ENCODE results near the gene BICD1.

The BICD1 gene

DNA sequence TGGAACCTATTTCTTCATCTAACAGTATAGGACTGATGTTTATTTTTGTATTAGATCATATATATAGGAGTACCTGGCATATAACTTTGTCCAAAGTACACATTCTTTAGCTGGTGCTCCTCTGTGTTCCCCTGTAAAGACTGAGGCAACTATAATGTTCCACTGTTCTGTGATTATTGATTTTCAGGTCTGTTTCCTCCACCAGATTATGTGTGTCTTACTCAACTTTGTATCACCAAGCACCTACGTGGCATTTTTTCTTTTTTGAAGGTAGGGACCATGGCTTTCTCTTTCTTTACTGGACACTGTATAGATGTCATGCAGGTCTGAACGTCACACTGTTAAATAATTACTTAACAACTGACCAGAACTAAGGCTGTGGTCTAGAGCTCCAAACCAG, 29.3 kb downstream of the BICD1 start:
- Histone ChIP-seq H3K79me2 (ENCODE audit: control insufficient read depth, low read length) (peaks cover 93% of the 10 kb centered on the region), H3K4me3 (ENCODE audit: low read length) (peak overlapping the region; percentile 80; the same call in 1 of the 2 replicates), H3K27ac (ENCODE audit: low read depth, low read length) (peak overlapping the region; percentile 98), H3K36me3 (ENCODE audit: control insufficient read depth, low read length) (peaks cover 46% of the 10 kb centered on the region), H3K4me1 (ENCODE audit: control insufficient read depth, low read length) (peaks cover 97% of the 10 kb centered on the region), H3F3A (ENCODE audit: control insufficient read depth, insufficient read depth) (peaks cover 40% of the 10 kb centered on the region), H3K4me2 (ENCODE audit: low read length) (peak overlapping the region; percentile 97), H3K9me3 (ENCODE audit: control insufficient read depth, insufficient read depth, low read length) (no peaks in the 10 kb centered on the region), H4K20me1 (ENCODE audit: control insufficient read depth, insufficient read depth, low read depth, low read length) (no peaks in the 10 kb centered on the region), H3K9me2 (replicated peaks; ENCODE audit: control insufficient read depth, low read length) (no peaks in the 10 kb centered on the region), H3K27me3 (ENCODE audit: control insufficient read depth, low read length) (no peaks in the 10 kb centered on the region)
- TF ChIP-seq, protein P1, sequence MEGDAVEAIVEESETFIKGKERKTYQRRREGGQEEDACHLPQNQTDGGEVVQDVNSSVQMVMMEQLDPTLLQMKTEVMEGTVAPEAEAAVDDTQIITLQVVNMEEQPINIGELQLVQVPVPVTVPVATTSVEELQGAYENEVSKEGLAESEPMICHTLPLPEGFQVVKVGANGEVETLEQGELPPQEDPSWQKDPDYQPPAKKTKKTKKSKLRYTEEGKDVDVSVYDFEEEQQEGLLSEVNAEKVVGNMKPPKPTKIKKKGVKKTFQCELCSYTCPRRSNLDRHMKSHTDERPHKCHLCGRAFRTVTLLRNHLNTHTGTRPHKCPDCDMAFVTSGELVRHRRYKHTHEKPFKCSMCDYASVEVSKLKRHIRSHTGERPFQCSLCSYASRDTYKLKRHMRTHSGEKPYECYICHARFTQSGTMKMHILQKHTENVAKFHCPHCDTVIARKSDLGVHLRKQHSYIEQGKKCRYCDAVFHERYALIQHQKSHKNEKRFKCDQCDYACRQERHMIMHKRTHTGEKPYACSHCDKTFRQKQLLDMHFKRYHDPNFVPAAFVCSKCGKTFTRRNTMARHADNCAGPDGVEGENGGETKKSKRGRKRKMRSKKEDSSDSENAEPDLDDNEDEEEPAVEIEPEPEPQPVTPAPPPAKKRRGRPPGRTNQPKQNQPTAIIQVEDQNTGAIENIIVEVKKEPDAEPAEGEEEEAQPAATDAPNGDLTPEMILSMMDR (IDR thresholded peaks at IDR 0.05; ENCODE audit: low read depth, low read length, poor library complexity, severe bottlenecking): no peak
- TF ChIP-seq EZH2phosphoT487 (IDR thresholded peaks at IDR 0.05; ENCODE audit: borderline replicate concordance, low read length): no peak

DNA sequence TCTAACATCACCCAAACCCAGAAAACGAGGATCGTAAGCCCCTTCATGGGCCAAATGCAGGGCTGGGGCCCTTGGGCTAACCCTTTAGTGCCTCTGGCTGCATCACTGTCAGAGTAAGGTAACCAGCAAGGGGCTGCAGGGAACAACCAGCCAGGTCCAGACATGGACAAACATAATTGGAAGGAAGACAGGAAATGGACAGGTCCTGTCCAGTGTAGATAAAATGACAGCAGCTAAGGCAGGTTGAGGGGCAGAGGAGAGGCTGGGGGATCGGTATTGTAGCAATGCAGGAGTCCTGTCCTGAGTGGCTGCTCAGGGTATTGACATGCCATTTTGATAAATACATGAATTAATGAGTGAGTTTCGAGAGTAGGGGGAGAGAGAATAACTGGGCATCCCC, 29.8 kb downstream of the BICD1 start:
- H3F3A ChIP-seq (ENCODE audit: control insufficient read depth, insufficient read depth): peaks cover 40% of the 10 kb centered on the region
- H4K20me1 ChIP-seq (ENCODE audit: control insufficient read depth, insufficient read depth, low read depth, low read length): no peaks in the 10 kb centered on the region

DNA sequence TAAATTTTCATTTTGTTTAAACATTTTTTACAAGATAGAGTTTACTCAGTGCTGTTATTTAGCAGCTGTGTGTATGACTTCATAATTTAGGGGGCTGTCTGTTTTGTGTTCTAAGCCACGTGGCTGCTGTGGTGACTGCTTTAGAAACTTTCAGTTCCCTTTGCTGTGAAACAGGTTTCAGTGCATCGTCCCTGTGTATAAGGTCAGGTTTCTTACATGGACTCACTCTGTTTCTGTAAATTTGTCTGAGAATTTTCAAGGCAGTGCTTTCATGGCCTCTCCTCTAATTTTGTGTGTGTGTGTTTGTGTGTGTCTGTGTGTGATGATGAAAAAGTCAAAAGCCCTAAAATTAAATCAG, 32.4 kb downstream of the BICD1 start:
- Histone ChIP-seq H3K9me2 (replicated peaks; ENCODE audit: control insufficient read depth, low read length) (no peaks in the 10 kb centered on the region), H3K4me2 (ENCODE audit: low read length) (peak overlapping the region; percentile 97), H3K36me3 (ENCODE audit: control insufficient read depth, low read length) (peaks cover 34% of the 10 kb centered on the region), H3F3A (ENCODE audit: control insufficient read depth, insufficient read depth) (peaks cover 40% of the 10 kb centered on the region), H3K4me1 (ENCODE audit: control insufficient read depth, low read length) (peaks cover 95% of the 10 kb centered on the region), H4K20me1 (ENCODE audit: control insufficient read depth, insufficient read depth, low read depth, low read length) (no peaks in the 10 kb centered on the region), H3K27ac (ENCODE audit: low read depth, low read length) (peak overlapping the region; percentile 98), H3K79me2 (ENCODE audit: control insufficient read depth, low read length) (peaks cover 93% of the 10 kb centered on the region), H3K9me3 (ENCODE audit: control insufficient read depth, insufficient read depth, low read length) (no peaks in the 10 kb centered on the region), H3K4me3 (ENCODE audit: low read length) (peak overlapping the region; percentile 80), H3K27me3 (ENCODE audit: control insufficient read depth, low read length) (no peaks in the 10 kb centered on the region)
- no peak for TF ChIP-seq EZH2phosphoT487 (IDR thresholded peaks at IDR 0.05; ENCODE audit: borderline replicate concordance, low read length)
- TF ChIP-seq, protein P1 (IDR thresholded peaks at IDR 0.05; ENCODE audit: low read depth, low read length, poor library complexity, severe bottlenecking): no peak

More for the DNA sequence above, 29.8 kb downstream of the BICD1 start:
- H3K36me3 ChIP-seq (ENCODE audit: control insufficient read depth, low read length): peaks cover 44% of the 10 kb centered on the region
- H3K9me3 ChIP-seq (ENCODE audit: control insufficient read depth, insufficient read depth, low read length): no peaks in the 10 kb centered on the region
- peaks cover 93% of the 10 kb centered on the region for H3K79me2 ChIP-seq (ENCODE audit: control insufficient read depth, low read length)
- TF ChIP-seq, protein P1 (IDR thresholded peaks at IDR 0.05; ENCODE audit: low read depth, low read length, poor library complexity, severe bottlenecking): no peak
- no peak for TF ChIP-seq EZH2phosphoT487 (IDR thresholded peaks at IDR 0.05; ENCODE audit: borderline replicate concordance, low read length)
- no peaks in the 10 kb centered on the region for H3K27me3 ChIP-seq (ENCODE audit: control insufficient read depth, low read length)
- peak overlapping the region; percentile 80 for H3K4me3 ChIP-seq (ENCODE audit: low read length)
- H3K4me2 ChIP-seq (ENCODE audit: low read length): peak overlapping the region; percentile 97
- H3K4me1 ChIP-seq (ENCODE audit: control insufficient read depth, low read length): peaks cover 97% of the 10 kb centered on the region
- peak overlapping the region; percentile 98 for H3K27ac ChIP-seq (ENCODE audit: low read depth, low read length)
- H3K9me2 ChIP-seq (replicated peaks; ENCODE audit: control insufficient read depth, low read length): no peaks in the 10 kb centered on the region

All from DOHH2 (cell line).